ENCODE measurements around the gene ARHGEF12. TPM values are rescaled to one million over a fixed set of nuclear protein-coding genes. Genes with fewer than 3 reads are reported as not detected.

Gene ARHGEF12
- total RNA-seq, 2 experiments from 2014 or later: 13.7 to 13.8 TPM

GRCh38 chr11:120432056-120433018 lies 96.1 kb downstream of the ARHGEF12 start:
- Mint-ChIP-seq H3K27ac (peak overlapping the region; percentile 88), H3K36me3 (no peaks in the 10 kb centered on the region), H3K4me3 (peak overlapping the region; percentile 34), H3K4me1 (peaks cover 17% of the 10 kb centered on the region), H3K27me3 (no peaks in the 10 kb centered on the region), H3K9me3 (no peaks in the 10 kb centered on the region)
- peak; percentile 24 for DNase-seq

GRCh38 chr11:120441592-120441991 lies 105.4 kb downstream of the ARHGEF12 start:
- H3K4me3 Mint-ChIP-seq: no peak overlapping the region
- H3K4me1 Mint-ChIP-seq: peaks cover 2% of the 10 kb centered on the region
- no peak for DNase-seq
- no peak overlapping the region for H3K27ac Mint-ChIP-seq
- H3K9me3 Mint-ChIP-seq: no peaks in the 10 kb centered on the region
- peaks cover 9% of the 10 kb centered on the region for H3K36me3 Mint-ChIP-seq
- no peaks in the 10 kb centered on the region for H3K27me3 Mint-ChIP-seq

- no peak for DNase-seq
- H3K9me3 Mint-ChIP-seq: no peaks in the 10 kb centered on the region
- peaks cover 2% of the 10 kb centered on the region for H3K4me1 Mint-ChIP-seq
- H3K36me3 Mint-ChIP-seq: peaks cover 13% of the 10 kb centered on the region
- H3K4me3 Mint-ChIP-seq: no peak overlapping the region
- no peak overlapping the region for H3K27ac Mint-ChIP-seq
- no peaks in the 10 kb centered on the region for H3K27me3 Mint-ChIP-seq
Observed at GRCh38 chr11:120442031-120442430, 105.8 kb downstream of the ARHGEF12 start.

GRCh38 chr11:120446802-120447201 lies 110.6 kb downstream of the ARHGEF12 start:
- Mint-ChIP-seq H3K4me3 (no peak overlapping the region), H3K27me3 (no peaks in the 10 kb centered on the region), H3K27ac (no peak overlapping the region), H3K9me3 (no peaks in the 10 kb centered on the region), H3K4me1 (no peaks in the 10 kb centered on the region), H3K36me3 (peaks cover 27% of the 10 kb centered on the region)
- DNase-seq: no peak

- Mint-ChIP-seq H3K9me3 (no peaks in the 10 kb centered on the region), H3K4me1 (no peaks in the 10 kb centered on the region), H3K4me3 (no peak overlapping the region), H3K36me3 (peaks cover 30% of the 10 kb centered on the region), H3K27ac (no peak overlapping the region), H3K27me3 (no peaks in the 10 kb centered on the region)
- no peak for DNase-seq
Observed at GRCh38 chr11:120448240-120448639, 112.0 kb downstream of the ARHGEF12 start.

- no peaks in the 10 kb centered on the region for H3K4me1 Mint-ChIP-seq
- H3K4me3 Mint-ChIP-seq: no peak overlapping the region
- no peak for DNase-seq
- no peaks in the 10 kb centered on the region for H3K27me3 Mint-ChIP-seq
- H3K27ac Mint-ChIP-seq: no peak overlapping the region
- no peaks in the 10 kb centered on the region for H3K9me3 Mint-ChIP-seq
- H3K36me3 Mint-ChIP-seq: peaks cover 17% of the 10 kb centered on the region
Observed at GRCh38 chr11:120455487-120455886, 119.3 kb downstream of the ARHGEF12 start.

- no peaks in the 10 kb centered on the region for H3K4me1 Mint-ChIP-seq
- DNase-seq: no peak
- H3K27ac Mint-ChIP-seq: no peak overlapping the region
- H3K9me3 Mint-ChIP-seq: no peaks in the 10 kb centered on the region
- no peak overlapping the region for H3K4me3 Mint-ChIP-seq
- no peaks in the 10 kb centered on the region for H3K27me3 Mint-ChIP-seq
- peaks cover 14% of the 10 kb centered on the region for H3K36me3 Mint-ChIP-seq
Observed at GRCh38 chr11:120457996-120458395, 121.8 kb downstream of the ARHGEF12 start.

- no peaks in the 10 kb centered on the region for H3K9me3 Mint-ChIP-seq
- DNase-seq: no peak
- H3K36me3 Mint-ChIP-seq: peaks cover 20% of the 10 kb centered on the region
- H3K27me3 Mint-ChIP-seq: no peaks in the 10 kb centered on the region
- no peak overlapping the region for H3K4me3 Mint-ChIP-seq
- H3K27ac Mint-ChIP-seq: no peak overlapping the region
- H3K4me1 Mint-ChIP-seq: no peaks in the 10 kb centered on the region
Observed at GRCh38 chr11:120462825-120463224, 126.6 kb downstream of the ARHGEF12 start.

- Mint-ChIP-seq H3K4me3 (no peak overlapping the region), H3K27ac (no peak overlapping the region), H3K9me3 (no peaks in the 10 kb centered on the region), H3K36me3 (peaks cover 22% of the 10 kb centered on the region), H3K4me1 (no peaks in the 10 kb centered on the region), H3K27me3 (no peaks in the 10 kb centered on the region)
- DNase-seq: no peak
Observed at GRCh38 chr11:120465921-120466534, 129.8 kb downstream of the ARHGEF12 start.

- H3K27me3 Mint-ChIP-seq: no peaks in the 10 kb centered on the region
- H3K27ac Mint-ChIP-seq: no peak overlapping the region
- no peaks in the 10 kb centered on the region for H3K9me3 Mint-ChIP-seq
- H3K36me3 Mint-ChIP-seq: peaks cover 16% of the 10 kb centered on the region
- no peak for DNase-seq
- H3K4me3 Mint-ChIP-seq: no peak overlapping the region
- no peaks in the 10 kb centered on the region for H3K4me1 Mint-ChIP-seq
Observed at GRCh38 chr11:120467627-120468026, 131.4 kb downstream of the ARHGEF12 start.

GRCh38 chr11:120471131-120471530 lies 134.9 kb downstream of the ARHGEF12 start:
- H3K4me3 Mint-ChIP-seq: no peak overlapping the region
- H3K27ac Mint-ChIP-seq: no peak overlapping the region
- DNase-seq: no peak
- peaks cover 12% of the 10 kb centered on the region for H3K36me3 Mint-ChIP-seq
- no peaks in the 10 kb centered on the region for H3K9me3 Mint-ChIP-seq
- no peaks in the 10 kb centered on the region for H3K4me1 Mint-ChIP-seq
- H3K27me3 Mint-ChIP-seq: no peaks in the 10 kb centered on the region

- peaks cover 15% of the 10 kb centered on the region for H3K36me3 Mint-ChIP-seq
- no peak for DNase-seq
- no peak overlapping the region for H3K4me3 Mint-ChIP-seq
- no peak overlapping the region for H3K27ac Mint-ChIP-seq
- no peaks in the 10 kb centered on the region for H3K27me3 Mint-ChIP-seq
- no peaks in the 10 kb centered on the region for H3K9me3 Mint-ChIP-seq
- no peaks in the 10 kb centered on the region for H3K4me1 Mint-ChIP-seq
Observed at GRCh38 chr11:120471994-120472393, 135.8 kb downstream of the ARHGEF12 start.

GRCh38 chr11:120473503-120473902 lies 137.3 kb downstream of the ARHGEF12 start:
- H3K9me3 Mint-ChIP-seq: no peaks in the 10 kb centered on the region
- no peak overlapping the region for H3K27ac Mint-ChIP-seq
- no peak overlapping the region for H3K4me3 Mint-ChIP-seq
- H3K27me3 Mint-ChIP-seq: no peaks in the 10 kb centered on the region
- peaks cover under 1% of the 10 kb centered on the region for H3K4me1 Mint-ChIP-seq
- H3K36me3 Mint-ChIP-seq: peaks cover 12% of the 10 kb centered on the region
- no peak for DNase-seq

- no peak for DNase-seq
- Mint-ChIP-seq H3K36me3 (peaks cover 14% of the 10 kb centered on the region), H3K4me1 (peaks cover 7% of the 10 kb centered on the region), H3K9me3 (no peaks in the 10 kb centered on the region), H3K27me3 (no peaks in the 10 kb centered on the region), H3K27ac (no peak overlapping the region), H3K4me3 (no peak overlapping the region)
Observed at GRCh38 chr11:120482149-120482548, 145.9 kb downstream of the ARHGEF12 start.

- Mint-ChIP-seq H3K27ac (no peak overlapping the region), H3K36me3 (peaks cover 10% of the 10 kb centered on the region), H3K4me3 (no peak overlapping the region), H3K9me3 (no peaks in the 10 kb centered on the region), H3K4me1 (no peaks in the 10 kb centered on the region), H3K27me3 (no peaks in the 10 kb centered on the region)
- DNase-seq: no peak
Observed at GRCh38 chr11:120484722-120485121, 148.5 kb downstream of the ARHGEF12 start.
